GM12878 (cell line): ENCODE data around the gene LNPK.

Experiments
- CBFB ChIP-seq: IDR thresholded peaks from 2 replicates; pipeline ENCODE4 v1.6.1; 2016; ENCODE audit warnings: antibody characterized with exemption, low read depth
- CREB1 ChIP-seq: IDR thresholded peaks from 2 replicates; pipeline ENCODE4 v1.6.1; 2012; ENCODE audit warnings: low read depth, mild to moderate bottlenecking, inconsistent platforms
- EGR1 ChIP-seq, 2 experiments: IDR thresholded peaks; 1 replicate in 1 of 2; 2 replicates in 1 of 2; pipeline ENCODE4 v1.6.1; 2011 to 2012; ENCODE audit warnings: low read depth in 2 of 2, low read length in 2 of 2, borderline replicate concordance in 1 of 2, mild to moderate bottlenecking in 1 of 2, moderate library complexity in 1 of 2
- EZH2 ChIP-seq: IDR thresholded peaks from 2 replicates; pipeline ENCODE4 v1.6.1; 2012; ENCODE audit warnings: low read depth, mild to moderate bottlenecking, control low read depth, inconsistent platforms, low read length, borderline replicate concordance; ENCODE audit not compliant: control insufficient read depth
- POLR2A ChIP-seq: IDR thresholded peaks from 2 replicates; pipeline ENCODE4 v1.6.1; 2011; ENCODE audit warnings: low read depth, mild to moderate bottlenecking, low read length
- SMC3 ChIP-seq: IDR thresholded peaks from 2 replicates; pipeline ENCODE4 v1.6.1; 2011; ENCODE audit warnings: low read length, improper control_type of control experiment, borderline replicate concordance
- SPI1 ChIP-seq: IDR thresholded peaks from 2 replicates; pipeline ENCODE4 v1.6.1; 2011; ENCODE audit warnings: low read depth, mild to moderate bottlenecking, low read length, moderate library complexity, borderline replicate concordance; ENCODE audit not compliant: insufficient read depth
- SREBF2 ChIP-seq: IDR thresholded peaks from 2 replicates; pipeline ENCODE4 v1.6.1; 2012; ENCODE audit warnings: mild to moderate bottlenecking, low read length
- ZNF274 ChIP-seq: IDR thresholded peaks from one replicate; pipeline ENCODE4 v1.8.0; 2011; ENCODE audit not compliant: insufficient read length, insufficient read depth
- TF ChIP-seq, protein P1 (sequence below), 3 experiments: IDR thresholded peaks in 2 of 3; conservative IDR thresholded peaks in 1 of 3; 2 replicates each; pipeline ENCODE4 v1.5.1; 2011; ENCODE audit warnings: low read depth in 3 of 3, low read length in 3 of 3, mild to moderate bottlenecking in 3 of 3, control low read depth in 2 of 3, moderate library complexity in 2 of 3, inconsistent platforms in 1 of 3, mixed read lengths in 1 of 3; ENCODE audit not compliant: control insufficient read depth in 2 of 3, insufficient read depth in 1 of 3; ENCODE audit errors: extremely low read depth in 1 of 3
- TF ChIP-seq, protein P2 (sequence below): fragments of 450-650 bp; IDR thresholded peaks from 2 replicates; pipeline ENCODE4 v1.6.1; 2017; ENCODE audit warnings: mild to moderate bottlenecking, moderate library complexity
- TF ChIP-seq, protein P3 (sequence below): IDR thresholded peaks from 2 replicates; pipeline ENCODE4 v1.6.1; 2011; ENCODE audit warnings: borderline replicate concordance, low read depth, mild to moderate bottlenecking, moderate library complexity, mixed read lengths, low read length; ENCODE audit not compliant: insufficient read depth; ENCODE audit errors: extremely low read length

DNA sequence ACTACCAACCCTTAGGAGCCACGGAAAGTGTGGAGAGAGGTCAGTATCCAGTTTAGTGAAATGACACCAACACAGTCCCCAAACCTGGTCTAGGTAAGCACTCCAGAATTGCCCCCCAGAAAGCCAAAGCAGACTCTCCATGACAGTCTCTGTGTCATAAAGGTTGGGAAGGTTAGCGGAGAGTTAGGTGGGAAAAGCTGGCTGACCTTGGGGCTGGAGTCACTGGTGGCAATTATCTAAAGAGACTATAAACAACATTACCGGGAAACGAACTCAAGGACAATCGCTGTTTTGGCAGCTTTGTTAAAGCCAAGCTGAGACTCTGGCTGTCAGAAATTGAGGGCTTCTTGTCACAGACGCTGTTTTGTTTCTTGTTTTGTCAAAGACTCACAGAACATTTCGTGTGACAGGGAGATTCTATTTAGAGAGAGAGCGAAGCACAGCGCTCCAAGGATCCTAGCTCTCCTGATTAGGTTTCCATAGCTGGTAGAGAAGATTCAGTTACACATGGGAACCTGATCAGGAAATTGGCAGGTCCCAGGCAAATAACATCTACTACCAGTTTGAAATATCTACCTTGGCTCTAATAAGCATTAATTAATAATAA lies 111.3 kb downstream of the LNPK start:
- TF ChIP-seq SPI1: no peak
- TF ChIP-seq, protein P1, sequence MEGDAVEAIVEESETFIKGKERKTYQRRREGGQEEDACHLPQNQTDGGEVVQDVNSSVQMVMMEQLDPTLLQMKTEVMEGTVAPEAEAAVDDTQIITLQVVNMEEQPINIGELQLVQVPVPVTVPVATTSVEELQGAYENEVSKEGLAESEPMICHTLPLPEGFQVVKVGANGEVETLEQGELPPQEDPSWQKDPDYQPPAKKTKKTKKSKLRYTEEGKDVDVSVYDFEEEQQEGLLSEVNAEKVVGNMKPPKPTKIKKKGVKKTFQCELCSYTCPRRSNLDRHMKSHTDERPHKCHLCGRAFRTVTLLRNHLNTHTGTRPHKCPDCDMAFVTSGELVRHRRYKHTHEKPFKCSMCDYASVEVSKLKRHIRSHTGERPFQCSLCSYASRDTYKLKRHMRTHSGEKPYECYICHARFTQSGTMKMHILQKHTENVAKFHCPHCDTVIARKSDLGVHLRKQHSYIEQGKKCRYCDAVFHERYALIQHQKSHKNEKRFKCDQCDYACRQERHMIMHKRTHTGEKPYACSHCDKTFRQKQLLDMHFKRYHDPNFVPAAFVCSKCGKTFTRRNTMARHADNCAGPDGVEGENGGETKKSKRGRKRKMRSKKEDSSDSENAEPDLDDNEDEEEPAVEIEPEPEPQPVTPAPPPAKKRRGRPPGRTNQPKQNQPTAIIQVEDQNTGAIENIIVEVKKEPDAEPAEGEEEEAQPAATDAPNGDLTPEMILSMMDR (IDR thresholded peaks at IDR 0.05 in 2 of 3, conservative IDR thresholded peaks at IDR 0.05 in 1 of 3; ENCODE audit: control insufficient read depth in 2 of 3, extremely low read depth in 1 of 3, insufficient read depth in 1 of 3, low read depth in 3 of 3, low read length in 3 of 3): no peak
- no peak for TF ChIP-seq POLR2A
- TF ChIP-seq CREB1: no peak
- TF ChIP-seq ZNF274: no peak
- no peak for TF ChIP-seq CBFB
- TF ChIP-seq EZH2: no peak
- TF ChIP-seq EGR1 (IDR thresholded peaks at IDR 0.05; ENCODE audit: borderline replicate concordance in 1 of 2, low read depth in 2 of 2, low read length in 2 of 2): no peak
- TF ChIP-seq SMC3: no peak
- TF ChIP-seq SREBF2: no peak
- TF ChIP-seq, protein P2, sequence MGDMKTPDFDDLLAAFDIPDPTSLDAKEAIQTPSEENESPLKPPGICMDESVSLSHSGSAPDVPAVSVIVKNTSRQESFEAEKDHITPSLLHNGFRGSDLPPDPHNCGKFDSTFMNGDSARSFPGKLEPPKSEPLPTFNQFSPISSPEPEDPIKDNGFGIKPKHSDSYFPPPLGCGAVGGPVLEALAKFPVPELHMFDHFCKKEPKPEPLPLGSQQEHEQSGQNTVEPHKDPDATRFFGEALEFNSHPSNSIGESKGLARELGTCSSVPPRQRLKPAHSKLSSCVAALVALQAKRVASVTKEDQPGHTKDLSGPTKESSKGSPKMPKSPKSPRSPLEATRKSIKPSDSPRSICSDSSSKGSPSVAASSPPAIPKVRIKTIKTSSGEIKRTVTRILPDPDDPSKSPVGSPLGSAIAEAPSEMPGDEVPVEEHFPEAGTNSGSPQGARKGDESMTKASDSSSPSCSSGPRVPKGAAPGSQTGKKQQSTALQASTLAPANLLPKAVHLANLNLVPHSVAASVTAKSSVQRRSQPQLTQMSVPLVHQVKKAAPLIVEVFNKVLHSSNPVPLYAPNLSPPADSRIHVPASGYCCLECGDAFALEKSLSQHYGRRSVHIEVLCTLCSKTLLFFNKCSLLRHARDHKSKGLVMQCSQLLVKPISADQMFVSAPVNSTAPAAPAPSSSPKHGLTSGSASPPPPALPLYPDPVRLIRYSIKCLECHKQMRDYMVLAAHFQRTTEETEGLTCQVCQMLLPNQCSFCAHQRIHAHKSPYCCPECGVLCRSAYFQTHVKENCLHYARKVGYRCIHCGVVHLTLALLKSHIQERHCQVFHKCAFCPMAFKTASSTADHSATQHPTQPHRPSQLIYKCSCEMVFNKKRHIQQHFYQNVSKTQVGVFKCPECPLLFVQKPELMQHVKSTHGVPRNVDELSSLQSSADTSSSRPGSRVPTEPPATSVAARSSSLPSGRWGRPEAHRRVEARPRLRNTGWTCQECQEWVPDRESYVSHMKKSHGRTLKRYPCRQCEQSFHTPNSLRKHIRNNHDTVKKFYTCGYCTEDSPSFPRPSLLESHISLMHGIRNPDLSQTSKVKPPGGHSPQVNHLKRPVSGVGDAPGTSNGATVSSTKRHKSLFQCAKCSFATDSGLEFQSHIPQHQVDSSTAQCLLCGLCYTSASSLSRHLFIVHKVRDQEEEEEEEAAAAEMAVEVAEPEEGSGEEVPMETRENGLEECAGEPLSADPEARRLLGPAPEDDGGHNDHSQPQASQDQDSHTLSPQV: no peak
- TF ChIP-seq, protein P3, sequence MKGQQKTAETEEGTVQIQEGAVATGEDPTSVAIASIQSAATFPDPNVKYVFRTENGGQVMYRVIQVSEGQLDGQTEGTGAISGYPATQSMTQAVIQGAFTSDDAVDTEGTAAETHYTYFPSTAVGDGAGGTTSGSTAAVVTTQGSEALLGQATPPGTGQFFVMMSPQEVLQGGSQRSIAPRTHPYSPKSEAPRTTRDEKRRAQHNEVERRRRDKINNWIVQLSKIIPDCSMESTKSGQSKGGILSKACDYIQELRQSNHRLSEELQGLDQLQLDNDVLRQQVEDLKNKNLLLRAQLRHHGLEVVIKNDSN: no peak
